HG02973 (cell line): ENCODE results near the gene GATAD2B.
"Not testable (repeated sequence)": the region's sequence is repeated elsewhere in the genome, so short reads cannot be mapped to it uniquely, and the experiment has no call there.

ENCODE experiments used
- ATAC-seq: cut with Tn5 transposase; IDR thresholded peaks from one replicate; pipeline ENCODE4 v1.9.1; 2021; ENCODE audit warnings: moderate library complexity; ENCODE audit not compliant: unreplicated experiment

The GATAD2B gene

GRCh38 chr1:153798468-153798780, 124.3 kb downstream of the GATAD2B start:
- ATAC-seq, result no peak

GRCh38 chr1:153796786-153797659, 125.7 kb downstream of the GATAD2B start:
- no peak for ATAC-seq

- ATAC-seq, result no peak
These were observed 126.6 kb downstream of the GATAD2B start for GRCh38 chr1:153795934-153796785.

GRCh38 chr1:153795330-153795837, 127.4 kb downstream of the GATAD2B start:
- ATAC-seq, result no peak

GRCh38 chr1:153794624-153795329, 128.0 kb downstream of the GATAD2B start:
- no peak for ATAC-seq

- no peak for ATAC-seq
These were observed 128.7 kb downstream of the GATAD2B start for GRCh38 chr1:153793973-153794615.

- ATAC-seq, result no peak
These were observed 129.4 kb downstream of the GATAD2B start for GRCh38 chr1:153793261-153793972.

- ATAC-seq, result no peak
These were observed 130.1 kb downstream of the GATAD2B start for GRCh38 chr1:153792631-153793041.

- ATAC-seq, result no peak
These were observed 131.0 kb downstream of the GATAD2B start for GRCh38 chr1:153791648-153792253.

- peak; percentile 84 for ATAC-seq
These were observed 131.7 kb downstream of the GATAD2B start for GRCh38 chr1:153790966-153791647.

GRCh38 chr1:153790313-153790965, 132.3 kb downstream of the GATAD2B start:
- peak; percentile 2 for ATAC-seq

- no peak for ATAC-seq
These were observed 133.2 kb downstream of the GATAD2B start for GRCh38 chr1:153789478-153790034.

- ATAC-seq, result no peak
These were observed 136.6 kb downstream of the GATAD2B start for GRCh38 chr1:153786038-153786790.

- peak; percentile 79 for ATAC-seq
These were observed 139.3 kb downstream of the GATAD2B start for GRCh38 chr1:153783233-153784190.

- not testable (repeated sequence) for ATAC-seq
These were observed 140.1 kb downstream of the GATAD2B start for GRCh38 chr1:153782648-153783047.

GRCh38 chr1:153780551-153780950, 142.2 kb downstream of the GATAD2B start:
- ATAC-seq, result no peak
